Sigmoid colon (tissue), 4 donors: ENCODE measurements around the gene NAXE.

Source experiments
- EP300 ChIP-seq, 4 donors: sonication (generic); formaldehyde crosslinking; IDR thresholded peaks; one replicate each; pipeline ENCODE4 v1.6.1; 2017; ENCODE audit warnings: antibody characterized with exemption in 4 of 4
- POLR2A ChIP-seq, 2 donors: fragments of 450-650 bp; IDR thresholded peaks; one replicate each; pipeline ENCODE4 v1.6.1; 2016; ENCODE audit warnings: antibody characterized with exemption in 2 of 2, mild to moderate bottlenecking in 2 of 2, moderate library complexity in 2 of 2
- POLR2AphosphoS5 ChIP-seq, 4 donors: sonication (generic); formaldehyde crosslinking; IDR thresholded peaks; one replicate each; pipeline ENCODE4 v1.6.1; 2017; ENCODE audit warnings: antibody characterized with exemption in 4 of 4
- TF ChIP-seq, protein P1 (sequence below), 4 experiments: fragments of 450-650 bp in 3 of 4; fragments of 200-600 bp in 1 of 4; IDR thresholded peaks; one replicate each; pipeline ENCODE4 v1.5.1; 2016 to 2019; ENCODE audit warnings: antibody characterized with exemption in 4 of 4, mild to moderate bottlenecking in 3 of 4, moderate library complexity in 2 of 4

- TF ChIP-seq, protein P1, sequence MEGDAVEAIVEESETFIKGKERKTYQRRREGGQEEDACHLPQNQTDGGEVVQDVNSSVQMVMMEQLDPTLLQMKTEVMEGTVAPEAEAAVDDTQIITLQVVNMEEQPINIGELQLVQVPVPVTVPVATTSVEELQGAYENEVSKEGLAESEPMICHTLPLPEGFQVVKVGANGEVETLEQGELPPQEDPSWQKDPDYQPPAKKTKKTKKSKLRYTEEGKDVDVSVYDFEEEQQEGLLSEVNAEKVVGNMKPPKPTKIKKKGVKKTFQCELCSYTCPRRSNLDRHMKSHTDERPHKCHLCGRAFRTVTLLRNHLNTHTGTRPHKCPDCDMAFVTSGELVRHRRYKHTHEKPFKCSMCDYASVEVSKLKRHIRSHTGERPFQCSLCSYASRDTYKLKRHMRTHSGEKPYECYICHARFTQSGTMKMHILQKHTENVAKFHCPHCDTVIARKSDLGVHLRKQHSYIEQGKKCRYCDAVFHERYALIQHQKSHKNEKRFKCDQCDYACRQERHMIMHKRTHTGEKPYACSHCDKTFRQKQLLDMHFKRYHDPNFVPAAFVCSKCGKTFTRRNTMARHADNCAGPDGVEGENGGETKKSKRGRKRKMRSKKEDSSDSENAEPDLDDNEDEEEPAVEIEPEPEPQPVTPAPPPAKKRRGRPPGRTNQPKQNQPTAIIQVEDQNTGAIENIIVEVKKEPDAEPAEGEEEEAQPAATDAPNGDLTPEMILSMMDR (IDR thresholded peaks at IDR 0.05): no peak
- no peak for TF ChIP-seq POLR2AphosphoS5 (IDR thresholded peaks at IDR 0.05)
- TF ChIP-seq POLR2A (IDR thresholded peaks at IDR 0.05): no peak
- TF ChIP-seq EP300 (IDR thresholded peaks at IDR 0.05): no peak
These were observed 50.9 kb downstream of the NAXE start for GRCh38 chr1:156642265-156643048.
